GM18517 (cell line): ENCODE results near the gene RAB3B.

Source experiments
- ATAC-seq: cut with Tn5 transposase; IDR thresholded peaks from one replicate; pipeline ENCODE4 v1.9.1; 2021; ENCODE audit warnings: mild to moderate bottlenecking, moderate library complexity; ENCODE audit not compliant: unreplicated experiment

RAB3B gene

DNA sequence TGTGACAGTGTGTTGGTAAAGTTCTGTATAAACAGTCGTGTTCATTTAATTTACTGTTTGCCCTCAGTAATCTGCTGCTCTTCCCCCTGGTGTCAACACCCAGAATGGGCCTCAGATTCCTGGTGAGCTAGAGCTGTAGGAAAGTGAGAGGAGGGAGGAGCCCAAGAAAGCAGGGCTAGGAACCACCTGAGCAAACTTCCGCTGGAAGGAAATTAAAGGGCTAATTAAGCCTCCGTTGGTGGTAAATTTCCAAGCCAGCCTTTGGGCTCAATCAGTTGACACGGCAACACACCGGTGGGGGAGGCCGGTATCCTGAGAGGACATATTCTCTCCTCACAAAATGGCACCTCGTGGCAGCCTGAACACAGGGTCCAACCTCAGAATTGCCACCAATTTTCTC, 32.9 kb downstream of the RAB3B start:
- ATAC-seq, result no peak

DNA sequence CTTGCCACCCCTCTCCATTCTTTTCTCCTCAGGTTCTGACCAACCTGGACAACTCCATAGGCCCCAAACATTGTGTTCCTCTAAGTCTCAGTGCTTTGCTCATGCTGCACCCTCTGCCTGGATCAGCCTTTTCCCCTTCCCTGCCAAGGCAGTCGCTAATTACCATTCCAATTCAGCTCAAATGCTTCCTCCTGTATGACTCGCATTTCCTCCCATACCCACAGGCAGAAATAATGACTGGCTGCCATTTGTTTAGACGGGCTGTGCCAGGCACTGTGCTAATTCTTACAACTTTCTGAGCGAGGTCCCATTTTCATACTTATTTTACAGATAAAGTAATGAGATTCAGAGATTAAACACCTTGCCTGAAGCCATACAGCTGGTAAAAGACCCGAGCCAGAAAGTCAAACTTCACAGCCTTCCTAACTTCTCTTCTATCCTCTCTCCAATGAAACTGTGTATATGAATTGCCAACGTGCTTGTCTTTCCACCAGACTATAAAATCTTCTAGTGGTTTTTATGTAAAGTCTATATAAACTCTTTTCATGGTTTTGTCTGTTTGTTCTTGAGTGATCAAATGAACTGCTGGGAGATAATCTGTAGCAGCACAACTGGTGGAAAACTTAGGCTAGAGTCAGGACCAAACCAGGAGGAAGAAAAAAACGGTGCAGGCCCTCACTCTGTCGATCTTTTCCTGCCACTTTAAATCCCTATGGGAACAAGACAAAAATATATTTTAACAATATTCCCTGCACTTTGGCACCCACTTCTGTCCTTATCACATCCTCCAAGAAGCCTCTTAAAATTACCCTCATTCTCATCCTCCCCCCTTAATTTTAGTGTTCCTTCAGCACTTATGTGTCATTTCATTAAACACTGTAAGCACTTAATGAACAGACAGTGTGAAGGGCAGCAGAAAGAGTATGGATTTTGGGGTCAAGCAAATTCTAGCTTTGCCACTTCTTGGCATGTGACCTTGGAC, 33.7 kb downstream of the RAB3B start:
- ATAC-seq, result no peak

DNA sequence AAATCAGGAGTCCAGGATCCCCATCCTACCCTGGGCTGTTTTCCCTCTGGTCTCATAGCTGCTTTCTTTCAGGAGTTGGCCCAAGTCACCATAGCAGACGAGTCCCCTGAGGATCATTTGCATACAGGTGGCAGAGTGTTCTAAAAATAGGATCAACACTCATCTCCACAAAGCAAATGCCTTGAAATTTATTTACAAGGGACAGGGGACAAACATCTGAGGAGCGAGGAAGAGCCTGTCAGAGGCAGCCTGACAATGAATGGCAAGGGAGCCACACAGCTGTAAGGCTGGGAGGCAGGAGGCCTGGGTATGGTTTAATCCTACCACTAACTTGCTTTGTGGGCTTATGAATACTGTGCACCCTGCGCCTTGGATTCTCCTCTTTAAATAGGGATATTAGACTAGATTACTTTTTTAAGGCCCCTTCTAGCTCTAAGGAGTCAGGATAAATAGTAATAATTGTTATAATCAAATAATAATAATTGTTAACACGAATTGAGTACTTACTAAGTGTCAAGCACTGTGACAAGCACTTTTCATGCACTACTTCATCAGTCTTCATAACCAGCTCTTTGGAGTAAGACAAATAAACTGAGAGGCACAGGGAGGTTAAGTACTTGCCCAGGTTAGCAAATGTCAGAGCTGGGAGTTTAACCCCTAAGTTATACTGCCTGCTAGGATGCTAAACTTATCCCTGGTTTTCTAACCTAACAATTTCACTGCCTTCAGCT, 34.5 kb downstream of the RAB3B start:
- no peak for ATAC-seq

DNA sequence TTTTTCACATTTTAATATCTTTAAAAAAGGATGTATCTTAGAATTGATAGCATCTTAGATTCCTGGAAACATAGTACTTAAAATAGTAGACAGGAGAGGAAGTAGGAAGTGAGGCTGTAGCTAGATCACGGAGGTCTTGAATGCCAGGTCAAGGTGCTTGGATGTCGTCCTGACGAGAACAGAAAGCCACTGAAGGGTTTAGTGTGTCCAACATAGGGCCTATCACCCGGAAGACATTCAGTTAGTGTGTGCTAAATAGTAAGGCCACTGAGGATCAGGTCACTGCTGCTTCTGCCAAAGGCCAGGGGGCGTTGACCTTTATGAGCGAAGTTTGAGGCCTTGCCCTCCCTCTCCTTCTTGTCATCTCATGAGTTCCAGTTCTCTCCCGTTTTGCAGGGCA, 35.7 kb downstream of the RAB3B start:
- ATAC-seq, result no peak

DNA sequence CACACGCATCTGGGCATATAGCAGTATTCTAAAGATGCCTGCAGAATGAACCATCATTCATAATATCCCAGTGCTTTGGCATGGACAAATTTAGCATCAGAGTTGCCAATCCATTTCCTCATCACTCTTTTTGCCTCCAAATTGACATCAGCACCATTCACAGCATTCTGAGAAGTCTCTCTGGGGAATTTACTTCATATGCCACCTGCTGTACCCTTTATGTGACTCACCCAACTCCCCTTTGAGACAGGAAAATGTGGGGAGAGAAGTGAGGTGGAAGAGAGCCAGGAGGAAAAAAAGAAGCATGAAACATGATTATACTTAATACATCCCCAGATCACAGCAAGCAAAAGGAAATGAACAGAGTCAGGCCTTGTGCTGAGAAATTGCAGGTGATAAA, 37.4 kb downstream of the RAB3B start:
- ATAC-seq, result no peak

DNA sequence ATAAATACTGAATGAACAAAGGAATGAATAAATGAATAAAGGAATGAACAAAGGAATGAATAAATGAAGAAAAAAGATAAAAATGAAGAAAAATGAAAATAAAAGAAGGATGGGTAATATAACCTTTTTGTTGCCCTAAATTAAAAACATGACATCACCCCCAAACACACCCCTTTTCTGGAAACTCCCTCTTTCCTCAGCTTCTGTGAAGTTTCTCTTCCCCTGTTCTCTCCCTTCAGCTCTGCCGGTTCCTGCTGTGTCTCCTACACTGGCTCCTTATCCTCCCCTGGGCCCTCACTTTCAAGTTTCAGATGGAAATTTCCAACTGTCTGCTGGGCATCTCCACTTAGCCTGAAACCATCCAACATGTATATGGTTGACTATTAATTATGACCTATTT, 37.9 kb downstream of the RAB3B start:
- no peak for ATAC-seq

DNA sequence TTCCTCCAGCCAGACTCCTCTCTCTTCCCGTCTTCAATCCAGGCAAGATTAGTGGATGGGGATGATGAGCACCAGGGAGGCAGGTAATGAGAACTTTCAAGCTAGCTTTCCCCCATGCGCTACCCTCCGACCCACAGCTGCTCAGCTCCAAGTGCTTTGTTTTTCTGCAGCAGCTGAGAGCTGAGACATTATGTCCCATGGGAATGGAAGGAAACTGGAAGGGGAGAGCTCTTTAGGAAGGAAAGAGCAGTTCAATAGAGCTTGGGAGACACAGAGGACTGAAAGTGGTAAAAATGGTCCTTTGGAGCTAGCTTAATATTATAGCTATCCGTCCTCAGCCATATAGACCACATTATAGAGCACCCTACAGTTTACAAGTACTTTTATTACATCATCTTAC, 39.8 kb downstream of the RAB3B start:
- ATAC-seq, result no peak

DNA sequence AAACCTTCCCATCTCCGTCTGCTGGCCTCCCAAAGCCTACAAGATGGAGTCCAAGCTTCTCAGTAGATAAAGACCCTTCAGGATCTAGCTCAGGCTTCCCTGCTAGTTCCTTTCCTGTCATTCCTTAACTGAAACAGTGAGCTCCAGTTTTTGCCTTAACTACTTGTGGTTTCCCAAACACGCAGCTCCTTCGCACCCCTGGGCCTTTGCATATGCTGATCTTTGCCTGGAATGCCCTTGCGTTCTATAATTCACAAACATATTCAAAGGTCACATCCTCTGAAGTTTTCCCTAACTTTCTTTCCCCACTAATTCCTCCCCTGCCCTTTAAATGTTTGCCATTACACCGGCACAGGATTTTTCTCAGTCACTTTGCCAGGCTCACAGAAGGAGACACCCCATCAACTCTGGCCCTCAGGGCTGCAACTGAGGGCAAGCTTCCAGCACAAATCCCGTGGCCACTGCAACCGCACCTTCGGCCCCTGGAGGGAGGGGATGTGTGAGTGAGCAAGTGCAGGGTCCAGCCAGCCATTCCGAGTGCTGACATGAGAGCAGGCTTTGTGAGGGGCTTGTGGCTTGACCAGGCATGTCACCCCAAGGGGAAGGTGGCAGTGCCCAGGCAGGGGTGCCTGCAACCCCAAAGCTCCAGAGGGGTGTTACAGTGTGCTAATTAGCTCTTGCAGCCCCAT, 41.3 kb downstream of the RAB3B start:
- no peak for ATAC-seq

DNA sequence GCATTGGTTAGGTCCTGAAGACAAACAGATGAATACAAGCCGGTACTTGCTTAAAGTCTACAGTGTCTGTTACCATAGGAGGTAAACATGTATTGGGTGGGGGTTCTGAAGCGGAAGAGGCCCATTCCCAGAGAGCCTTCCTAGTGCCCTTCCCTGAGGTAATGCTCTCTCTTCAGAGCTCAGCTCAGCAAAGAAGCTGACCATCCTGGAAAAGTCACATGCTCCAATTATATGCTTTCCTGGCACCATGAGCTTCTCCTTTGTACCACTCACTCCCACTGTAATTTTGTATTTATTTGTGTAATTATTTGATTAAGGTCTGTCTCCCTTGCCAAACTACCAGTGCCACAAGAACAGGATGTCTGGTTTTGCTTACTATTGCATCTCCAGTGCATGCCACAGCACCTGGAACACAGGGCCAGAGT, 42.0 kb downstream of the RAB3B start:
- ATAC-seq, result no peak

DNA sequence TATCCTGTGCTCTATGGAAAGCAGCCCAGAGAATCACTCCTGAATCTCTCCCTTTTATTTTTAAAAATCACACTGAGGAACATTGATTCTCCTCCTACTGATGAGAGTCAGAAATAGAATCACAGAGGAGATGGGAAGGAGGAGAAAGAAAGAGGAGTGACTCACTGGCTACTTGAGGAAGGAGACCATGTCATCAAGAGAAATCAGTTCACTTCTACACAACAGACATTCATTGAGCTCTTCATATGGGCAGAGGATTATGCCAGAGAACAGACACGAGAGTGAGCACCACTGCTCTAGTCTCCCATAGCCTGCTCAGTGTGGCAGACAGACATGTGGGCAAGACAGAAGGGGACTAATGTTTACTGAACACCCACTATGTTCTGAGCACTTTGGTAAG, 44.2 kb downstream of the RAB3B start:
- no peak for ATAC-seq

DNA sequence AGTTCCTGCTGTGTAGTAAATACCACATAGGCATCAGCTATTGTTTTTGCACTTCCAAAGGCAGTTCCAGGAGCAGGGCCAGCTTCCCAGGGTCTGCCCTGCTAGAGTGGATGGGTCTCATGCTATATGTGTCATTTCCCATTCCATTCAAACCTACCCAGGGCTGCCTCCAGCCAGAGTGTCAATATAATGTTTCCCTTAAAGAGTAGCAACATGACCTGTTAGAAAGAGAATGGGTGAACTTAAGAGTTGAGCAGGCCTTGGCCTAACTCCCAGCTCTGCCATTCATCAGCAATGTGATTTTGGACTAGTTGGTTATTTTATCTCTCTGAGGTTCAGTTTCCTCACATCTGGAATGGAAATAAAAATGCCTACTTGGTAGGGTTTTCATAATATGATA, 44.9 kb downstream of the RAB3B start:
- ATAC-seq, result no peak

DNA sequence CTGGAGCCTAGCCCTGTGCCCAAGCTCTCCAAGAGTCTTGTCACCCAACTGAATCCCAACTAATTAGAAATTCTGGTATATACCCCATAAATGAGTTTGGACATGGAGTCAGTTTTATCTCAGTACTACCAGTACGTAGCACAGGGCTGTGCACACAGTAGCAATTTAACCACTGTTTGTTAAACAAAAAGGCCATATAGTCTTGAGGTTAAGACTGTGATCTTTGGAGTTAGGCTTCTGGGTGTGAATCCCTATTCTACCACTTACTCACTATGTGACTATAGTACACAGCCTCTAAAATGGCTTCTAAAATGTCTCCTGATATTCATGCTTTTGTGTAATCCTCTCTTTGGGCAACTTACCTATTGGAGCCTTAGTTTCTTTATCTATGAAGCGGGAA, 48.2 kb downstream of the RAB3B start:
- ATAC-seq, result no peak

DNA sequence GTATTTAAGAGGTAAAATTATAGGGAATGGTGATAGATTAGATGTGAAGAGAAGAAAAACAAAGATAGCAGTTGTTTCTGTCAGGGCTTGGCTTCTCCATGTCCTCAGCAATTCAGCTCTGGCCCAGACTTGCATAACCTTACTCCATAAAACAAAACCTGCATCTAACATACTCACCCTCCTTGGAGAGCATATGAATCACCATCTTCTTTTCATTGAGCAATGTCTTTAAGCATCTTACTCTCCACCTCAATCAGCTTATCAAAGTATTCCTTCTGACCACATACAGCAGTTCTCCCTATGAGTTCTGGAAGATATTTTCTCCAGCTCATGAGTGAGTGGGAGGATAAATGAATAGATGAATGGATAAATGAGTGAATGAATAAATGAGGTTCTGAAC, 49.0 kb downstream of the RAB3B start:
- ATAC-seq, result no peak

DNA sequence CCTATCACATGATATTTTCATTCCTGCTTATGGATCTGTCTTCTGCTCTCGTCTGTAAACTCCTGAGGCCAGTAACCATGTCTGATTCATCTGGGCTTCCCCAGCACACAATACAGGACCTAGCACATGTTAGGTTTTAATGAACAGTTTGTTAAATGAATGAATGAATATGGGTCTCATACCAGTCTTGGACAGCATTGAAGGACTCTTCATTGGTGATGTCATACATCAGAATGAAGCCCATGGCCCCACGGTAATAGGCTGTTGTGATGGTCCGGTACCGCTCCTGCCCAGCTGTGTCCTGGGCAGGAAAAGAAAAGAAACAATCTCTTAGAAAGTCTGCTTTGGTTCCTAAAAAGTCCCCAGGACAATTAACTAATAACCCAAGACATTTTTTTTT, 53.4 kb downstream of the RAB3B start:
- no peak for ATAC-seq

DNA sequence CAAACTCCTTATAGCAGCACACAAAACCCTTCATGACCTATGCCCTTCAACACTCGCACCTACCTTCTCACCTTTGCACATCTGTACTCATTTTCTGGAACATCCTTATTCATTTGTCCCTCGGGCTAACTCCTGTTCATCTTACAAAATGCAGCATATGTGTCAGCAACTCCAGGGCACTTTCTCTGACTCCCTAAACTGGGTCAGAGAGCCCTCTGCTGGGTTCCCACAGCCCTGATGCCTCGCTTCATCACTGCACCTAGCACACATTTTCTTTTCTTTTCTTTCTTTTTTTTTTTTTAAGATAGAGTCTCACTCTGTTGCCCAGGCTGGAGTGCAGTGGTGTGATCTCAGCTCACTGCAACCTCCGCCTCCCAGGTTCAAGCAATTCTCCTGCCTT, 54.0 kb downstream of the RAB3B start:
- ATAC-seq, result no peak

DNA sequence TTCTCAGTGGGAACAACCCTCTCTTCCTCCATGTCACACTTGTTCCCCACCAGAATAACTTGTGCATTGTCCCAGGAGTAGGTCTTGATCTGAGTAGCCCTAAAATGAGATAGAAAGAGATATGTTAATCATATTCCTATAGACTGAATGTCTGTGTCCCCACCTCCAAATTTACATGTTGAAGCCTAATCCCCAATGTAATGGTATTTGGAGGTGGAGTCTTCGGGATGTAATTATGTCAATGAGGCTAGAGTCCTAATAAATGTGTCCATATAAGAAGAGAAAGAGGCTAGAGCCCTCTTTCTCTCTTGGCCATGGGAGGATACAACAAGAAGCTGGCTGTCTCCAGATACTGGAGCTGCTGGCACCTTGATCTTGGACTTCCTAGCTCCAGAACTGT, 57.2 kb downstream of the RAB3B start:
- ATAC-seq, result no peak

DNA sequence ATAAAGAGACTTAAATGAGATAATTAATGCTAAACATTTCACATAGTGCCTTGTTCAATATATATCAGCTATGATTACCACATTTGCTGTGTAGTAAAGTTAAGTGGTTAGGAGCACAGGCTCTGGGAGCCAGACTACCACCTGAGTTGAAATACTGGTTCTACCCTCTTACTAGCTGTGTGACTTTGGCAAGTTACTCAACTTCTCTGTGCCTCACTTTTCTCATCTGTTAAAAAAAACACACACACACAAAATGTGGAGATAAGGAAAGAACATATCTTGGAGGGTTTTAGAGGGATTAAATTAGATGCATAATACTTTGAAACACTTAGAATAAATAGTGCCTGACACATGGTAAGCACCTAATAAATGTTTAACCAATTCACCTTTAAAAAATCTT, 60.2 kb downstream of the RAB3B start:
- no peak for ATAC-seq

DNA sequence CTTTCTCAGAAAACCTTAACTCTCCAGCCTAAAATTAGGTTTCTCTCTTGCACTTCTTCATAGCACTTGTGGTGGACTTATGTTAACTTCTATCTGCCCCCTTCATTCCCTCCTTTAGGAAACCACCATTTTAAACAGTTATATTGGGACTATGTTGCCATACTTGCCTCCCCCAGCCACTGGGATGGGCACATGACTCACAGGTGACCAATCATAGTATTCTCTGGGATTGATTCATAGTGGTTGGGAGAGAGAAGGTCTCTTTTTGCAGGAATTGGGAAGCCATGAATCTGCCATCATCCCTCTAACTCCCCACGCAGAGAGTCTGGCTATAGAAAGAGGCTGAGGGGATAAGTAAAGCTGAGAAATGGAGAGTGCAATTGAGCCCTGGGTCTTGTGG, 61.6 kb downstream of the RAB3B start:
- no peak for ATAC-seq

DNA sequence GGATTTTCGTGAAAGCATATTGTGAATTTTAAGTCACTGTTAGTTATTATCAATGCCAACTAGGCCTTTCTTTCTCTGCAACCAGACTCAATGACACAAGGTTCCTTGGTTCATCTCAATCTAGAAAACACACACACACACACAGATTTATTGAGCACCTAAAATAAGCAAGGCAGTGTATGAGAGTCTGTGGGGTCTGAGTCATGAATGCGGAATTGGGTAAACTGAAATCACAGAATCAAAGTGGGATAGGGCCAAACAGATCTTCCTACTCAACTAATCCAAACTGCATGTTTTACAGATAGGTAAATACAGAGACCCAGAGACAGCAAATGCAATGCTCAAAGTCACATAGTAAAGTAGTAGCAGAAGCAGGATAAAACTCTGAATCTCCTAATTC, 63.5 kb downstream of the RAB3B start:
- ATAC-seq, result no peak

DNA sequence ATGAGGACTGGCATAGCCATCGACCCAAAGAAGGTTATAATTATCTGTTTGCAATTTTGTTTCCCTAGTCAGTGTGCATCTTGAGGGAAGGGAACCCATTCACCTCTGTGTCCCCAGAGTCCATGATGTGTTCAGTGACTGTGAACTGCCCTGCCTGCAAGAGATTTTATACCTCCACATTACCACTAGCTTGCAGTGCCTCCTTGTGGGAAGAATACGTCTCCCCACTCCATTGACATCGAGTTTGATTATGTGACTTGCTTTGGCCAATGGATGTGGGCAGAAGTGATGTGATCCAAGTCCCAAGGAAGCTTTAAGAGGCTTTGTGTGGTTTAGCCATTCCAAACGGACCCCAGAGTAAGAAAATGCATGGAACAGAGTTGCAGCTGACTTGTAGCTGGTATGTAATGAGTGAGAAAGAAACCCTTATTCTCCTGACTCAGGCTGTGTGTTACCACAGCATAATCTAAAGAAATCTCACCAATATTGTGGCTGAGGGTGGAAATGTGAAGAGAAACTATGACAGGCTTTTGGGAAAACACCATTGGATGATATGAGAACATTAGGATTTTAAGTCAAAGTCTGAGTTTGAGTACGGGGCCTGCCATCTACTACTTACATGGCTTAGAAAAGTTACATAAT, 64.2 kb downstream of the RAB3B start:
- ATAC-seq, result no peak

DNA sequence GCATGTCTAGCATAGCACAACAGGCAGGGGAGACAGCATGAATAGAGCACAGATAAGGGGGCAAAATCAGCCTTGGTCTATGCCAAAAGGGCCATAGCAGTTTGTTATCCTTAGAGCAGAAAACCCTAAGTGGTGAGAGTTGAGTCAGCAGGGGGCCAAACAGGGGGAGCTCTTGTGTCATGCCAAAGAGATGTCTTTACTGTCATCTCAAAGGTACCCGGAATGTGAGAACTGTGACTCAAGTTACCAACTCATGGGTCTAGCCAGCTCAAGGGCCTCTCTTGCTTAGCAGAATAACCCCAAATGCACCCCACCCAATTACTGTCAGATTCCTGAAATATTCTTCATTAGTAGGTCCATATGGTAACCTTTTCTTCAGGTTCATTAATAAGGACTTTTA, 66.0 kb downstream of the RAB3B start:
- no peak for ATAC-seq
